ENCODE data around the gene PPM1K.

DNA sequence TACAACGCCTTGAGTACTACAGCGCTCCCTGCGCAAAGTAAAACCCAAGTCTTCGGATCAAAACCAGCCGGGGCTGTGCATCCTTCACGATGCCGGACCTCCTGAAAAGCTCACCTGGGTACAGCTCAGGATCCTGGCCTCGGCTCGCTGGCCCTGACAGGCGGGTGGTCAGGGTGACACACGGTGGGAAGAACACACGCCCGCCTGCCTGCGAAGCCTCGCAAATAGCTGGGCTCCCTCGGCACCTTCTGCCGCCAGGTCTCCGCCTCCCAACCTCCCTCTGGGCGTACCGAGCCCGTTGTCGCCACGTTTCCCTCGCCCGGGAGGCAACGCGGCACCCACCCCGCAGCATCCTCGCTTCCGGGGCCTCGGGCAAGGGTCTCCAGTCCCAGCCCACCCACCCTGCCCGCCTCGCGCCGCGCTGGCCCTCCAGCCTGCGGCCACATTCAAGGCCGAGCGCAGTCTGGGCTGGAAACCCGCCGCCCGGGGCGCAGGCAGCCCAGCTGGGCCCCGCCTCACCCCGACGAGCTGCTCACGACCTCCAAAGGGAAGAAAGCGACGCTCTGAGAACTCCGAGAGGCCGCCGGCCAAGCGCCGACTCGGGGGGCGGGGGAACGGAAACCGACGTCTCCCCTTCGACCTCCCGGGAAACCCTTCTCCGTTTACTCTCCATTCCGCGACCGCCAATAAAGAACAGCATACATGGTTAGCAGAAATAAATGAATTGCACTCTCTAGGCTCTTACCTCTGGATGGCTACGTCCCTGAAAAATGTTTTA is 511 bp downstream of the PPM1K start:
- TF ChIP-seq SIN3A (IDR thresholded peaks at IDR 0.05; ENCODE audit: low read depth) (peak; percentile 38), SRF (IDR thresholded peaks at IDR 0.05; ENCODE audit: low read depth) (no peak), ZFX (IDR thresholded peaks at IDR 0.05) (peak; percentile 39; the same call in 1 of the 2 replicates), JUND (IDR thresholded peaks at IDR 0.05) (no peak), POLR2AphosphoS5 (IDR thresholded peaks at IDR 0.05; ENCODE audit: low read depth, low read length) (no peak; the same call in 1 of the 2 replicates), CEBPB (IDR thresholded peaks at IDR 0.05; ENCODE audit: low read depth) (no peak), MAX (IDR thresholded peaks at IDR 0.05) (peak; percentile 78), EZH2 (IDR thresholded peaks at IDR 0.05) (no peak), EZH2phosphoT487 (IDR thresholded peaks at IDR 0.05; ENCODE audit: borderline replicate concordance) (no peak), YY1 (IDR thresholded peaks at IDR 0.05; ENCODE audit: extremely low read depth, insufficient replicate concordance, low read depth, low read length) (no peak)
- TF ChIP-seq, protein P1, sequence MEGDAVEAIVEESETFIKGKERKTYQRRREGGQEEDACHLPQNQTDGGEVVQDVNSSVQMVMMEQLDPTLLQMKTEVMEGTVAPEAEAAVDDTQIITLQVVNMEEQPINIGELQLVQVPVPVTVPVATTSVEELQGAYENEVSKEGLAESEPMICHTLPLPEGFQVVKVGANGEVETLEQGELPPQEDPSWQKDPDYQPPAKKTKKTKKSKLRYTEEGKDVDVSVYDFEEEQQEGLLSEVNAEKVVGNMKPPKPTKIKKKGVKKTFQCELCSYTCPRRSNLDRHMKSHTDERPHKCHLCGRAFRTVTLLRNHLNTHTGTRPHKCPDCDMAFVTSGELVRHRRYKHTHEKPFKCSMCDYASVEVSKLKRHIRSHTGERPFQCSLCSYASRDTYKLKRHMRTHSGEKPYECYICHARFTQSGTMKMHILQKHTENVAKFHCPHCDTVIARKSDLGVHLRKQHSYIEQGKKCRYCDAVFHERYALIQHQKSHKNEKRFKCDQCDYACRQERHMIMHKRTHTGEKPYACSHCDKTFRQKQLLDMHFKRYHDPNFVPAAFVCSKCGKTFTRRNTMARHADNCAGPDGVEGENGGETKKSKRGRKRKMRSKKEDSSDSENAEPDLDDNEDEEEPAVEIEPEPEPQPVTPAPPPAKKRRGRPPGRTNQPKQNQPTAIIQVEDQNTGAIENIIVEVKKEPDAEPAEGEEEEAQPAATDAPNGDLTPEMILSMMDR (IDR thresholded peaks at IDR 0.05 in 2 of 3, conservative IDR thresholded peaks at IDR 0.05 in 1 of 3; ENCODE audit: borderline replicate concordance in 1 of 3, insufficient read depth in 1 of 3, low read depth in 2 of 3, low read length in 2 of 3): no peak

All from HCT116 (cell line).